Keratinocyte (primary cell): ENCODE results near the gene ROPN1.

ENCODE experiments used
- EZH2 ChIP-seq: IDR thresholded peaks from one replicate; pipeline ENCODE4 v1.6.1; 2012; ENCODE audit warnings: inconsistent platforms, mild to moderate bottlenecking, low read length, moderate library complexity
- TF ChIP-seq, protein P1 (sequence below), 3 experiments: IDR thresholded peaks in 1 of 3; conservative IDR thresholded peaks in 1 of 3; optimal IDR thresholded peaks in 1 of 3; 2 replicates in 2 of 3; 3 replicates in 1 of 3; pipeline versions ENCODE3 to v1.5.1; 2011; ENCODE audit warnings: low read length in 3 of 3, mild to moderate bottlenecking in 3 of 3, moderate library complexity in 2 of 3, control low read depth in 1 of 3, inconsistent platforms in 1 of 3; ENCODE audit not compliant: insufficient read depth in 2 of 3; ENCODE audit errors: extremely low read depth in 1 of 3

DNA sequence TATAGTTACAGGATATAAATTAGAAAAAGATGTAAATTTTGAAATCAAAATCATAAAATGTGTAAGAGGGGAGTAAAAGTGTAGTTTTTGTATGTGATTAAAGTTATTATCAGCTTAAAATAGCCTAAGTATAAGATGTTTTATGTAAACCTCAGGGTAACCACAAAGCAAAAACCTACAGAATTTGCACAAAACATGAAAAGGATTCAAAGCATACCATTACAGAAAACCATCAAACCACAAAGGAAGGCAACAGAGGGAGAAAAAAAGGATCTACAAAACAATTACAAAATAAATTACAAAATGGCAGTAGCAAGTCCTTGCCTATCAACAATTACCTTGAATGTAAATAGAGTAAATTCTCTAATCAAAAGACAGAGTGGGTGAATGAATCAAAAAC is 71.1 kb downstream of the ROPN1 start:
- TF ChIP-seq, protein P1, sequence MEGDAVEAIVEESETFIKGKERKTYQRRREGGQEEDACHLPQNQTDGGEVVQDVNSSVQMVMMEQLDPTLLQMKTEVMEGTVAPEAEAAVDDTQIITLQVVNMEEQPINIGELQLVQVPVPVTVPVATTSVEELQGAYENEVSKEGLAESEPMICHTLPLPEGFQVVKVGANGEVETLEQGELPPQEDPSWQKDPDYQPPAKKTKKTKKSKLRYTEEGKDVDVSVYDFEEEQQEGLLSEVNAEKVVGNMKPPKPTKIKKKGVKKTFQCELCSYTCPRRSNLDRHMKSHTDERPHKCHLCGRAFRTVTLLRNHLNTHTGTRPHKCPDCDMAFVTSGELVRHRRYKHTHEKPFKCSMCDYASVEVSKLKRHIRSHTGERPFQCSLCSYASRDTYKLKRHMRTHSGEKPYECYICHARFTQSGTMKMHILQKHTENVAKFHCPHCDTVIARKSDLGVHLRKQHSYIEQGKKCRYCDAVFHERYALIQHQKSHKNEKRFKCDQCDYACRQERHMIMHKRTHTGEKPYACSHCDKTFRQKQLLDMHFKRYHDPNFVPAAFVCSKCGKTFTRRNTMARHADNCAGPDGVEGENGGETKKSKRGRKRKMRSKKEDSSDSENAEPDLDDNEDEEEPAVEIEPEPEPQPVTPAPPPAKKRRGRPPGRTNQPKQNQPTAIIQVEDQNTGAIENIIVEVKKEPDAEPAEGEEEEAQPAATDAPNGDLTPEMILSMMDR (optimal IDR thresholded peaks at IDR 0.05 in 1 of 3, IDR thresholded peaks at IDR 0.05 in 1 of 3, conservative IDR thresholded peaks at IDR 0.05 in 1 of 3; ENCODE audit: extremely low read depth in 1 of 3, insufficient read depth in 2 of 3, low read length in 3 of 3): no peak
- TF ChIP-seq EZH2: no peak
